AG09309 (cell line): ENCODE data around the gene TRIM44.
"Not testable (repeated sequence)": the region's sequence is repeated elsewhere in the genome, so short reads cannot be mapped to it uniquely, and the experiment has no call there.

Experiments
- DNase-seq: peaks from one replicate; pipeline ENCODE4 v3.0.0-alpha.2; 2010; ENCODE audit warnings: low read depth
- H3K4me3 ChIP-seq: 2 replicates; pipeline ENCODE4 v1.5.1; 2011; ENCODE audit warnings: mild to moderate bottlenecking, low read depth, low read length, moderate library complexity; ENCODE audit not compliant: control insufficient read depth
- CTCF ChIP-seq: IDR thresholded peaks from 2 replicates; pipeline ENCODE4 v1.5.1; 2011; ENCODE audit warnings: mild to moderate bottlenecking, low read depth, low read length, inconsistent platforms; ENCODE audit not compliant: insufficient read depth, control insufficient read depth; ENCODE audit errors: missing control alignments

The TRIM44 gene

GRCh38 chr11:35771722-35772121 lies 109.1 kb downstream of the TRIM44 start:
- TF ChIP-seq CTCF: no peak

GRCh38 chr11:35777241-35777640 lies 114.7 kb downstream of the TRIM44 start:
- H3K4me3 ChIP-seq, DNase-seq: not testable (repeated sequence)

More at GRCh38 chr11:35771722-35772121, 109.1 kb downstream of the TRIM44 start:
- no peak overlapping the region for H3K4me3 ChIP-seq
- no peak for DNase-seq

GRCh38 chr11:35778943-35779342 lies 116.4 kb downstream of the TRIM44 start:
- not testable (repeated sequence) for DNase-seq, H3K4me3 ChIP-seq

- no peak overlapping the region for H3K4me3 ChIP-seq
- no peak for DNase-seq
- no peak for TF ChIP-seq CTCF
Observed at GRCh38 chr11:35779409-35779808, 116.8 kb downstream of the TRIM44 start.

GRCh38 chr11:35780951-35781860 lies 118.6 kb downstream of the TRIM44 start:
- DNase-seq: no peak

GRCh38 chr11:35781861-35782470 lies 119.4 kb downstream of the TRIM44 start:
- no peak for DNase-seq
- TF ChIP-seq CTCF: no peak

More at GRCh38 chr11:35780951-35781860, 118.6 kb downstream of the TRIM44 start:
- TF ChIP-seq CTCF: no peak
- no peak overlapping the region for H3K4me3 ChIP-seq

GRCh38 chr11:35783809-35784208 lies 121.2 kb downstream of the TRIM44 start:
- TF ChIP-seq CTCF: no peak
- H3K4me3 ChIP-seq: no peak overlapping the region
- DNase-seq: no peak

More at GRCh38 chr11:35781861-35782470, 119.4 kb downstream of the TRIM44 start:
- no peak overlapping the region for H3K4me3 ChIP-seq

- DNase-seq: no peak
- TF ChIP-seq CTCF: no peak
- H3K4me3 ChIP-seq: no peak overlapping the region
Observed at GRCh38 chr11:35784699-35785098, 122.1 kb downstream of the TRIM44 start.
